Measurements from ENCODE around the gene TSHZ2.
A peak's percentile ranks its signal among the peaks of the same experiment; 100 is the strongest.

Gene TSHZ2

DNA sequence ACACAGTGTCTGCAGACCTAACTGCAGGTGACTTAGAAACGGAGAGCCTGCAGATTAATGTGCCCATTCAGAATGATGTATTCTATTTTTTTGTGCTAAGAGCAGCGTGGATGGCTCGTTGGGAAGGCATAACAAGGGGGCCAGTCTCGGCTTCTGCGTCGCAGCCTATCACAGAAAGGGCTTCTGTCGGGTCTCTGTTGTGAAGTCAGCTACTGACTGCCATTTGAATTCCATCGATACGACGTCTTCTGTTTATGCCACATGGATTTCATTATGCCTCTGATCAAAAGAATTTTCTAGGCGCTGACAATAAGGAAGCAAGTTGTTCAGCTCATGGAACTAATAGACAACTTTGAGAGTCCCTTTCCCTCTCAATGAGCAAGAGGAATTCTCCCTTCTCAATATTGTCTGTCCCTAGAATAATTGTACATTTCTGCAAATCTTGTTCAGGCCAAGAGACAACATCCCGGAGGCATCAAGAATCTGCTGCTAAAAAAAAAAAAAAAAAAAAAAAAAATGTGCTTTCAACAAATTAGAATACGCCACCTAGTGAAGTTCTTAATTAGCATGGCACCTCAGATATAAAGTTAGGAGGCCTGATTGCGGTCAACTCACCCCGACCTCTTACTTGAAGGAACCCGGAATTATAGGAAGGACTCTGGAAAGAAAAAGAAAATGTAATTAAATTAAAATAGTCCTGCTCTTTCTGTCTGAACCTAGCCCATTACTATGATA lies 223.9 kb downstream of the TSHZ2 start:
- DNase-seq (ENCODE audit: low read depth, low spot score): peak; percentile 9

DNA sequence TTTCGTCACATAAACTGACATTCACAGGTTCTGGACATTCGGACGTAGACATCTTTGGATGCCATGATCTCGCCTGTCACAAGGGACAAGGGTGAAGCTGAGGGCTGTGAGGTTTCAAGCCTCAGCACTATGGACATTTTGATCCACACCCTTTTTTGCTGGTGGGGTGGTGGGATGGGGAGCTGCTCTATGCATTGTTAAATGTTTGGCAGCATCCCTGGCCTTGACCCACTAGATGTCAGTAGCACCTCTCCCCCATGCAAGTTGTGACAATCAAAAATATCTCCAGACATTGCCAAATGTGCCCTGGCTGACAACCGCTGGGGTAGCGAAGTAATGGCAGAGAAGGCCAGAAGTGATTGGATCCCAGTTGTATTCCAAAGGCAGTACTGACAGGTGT lies 229.4 kb downstream of the TSHZ2 start:
- DNase-seq (ENCODE audit: low read depth, low spot score): no peak

DNA sequence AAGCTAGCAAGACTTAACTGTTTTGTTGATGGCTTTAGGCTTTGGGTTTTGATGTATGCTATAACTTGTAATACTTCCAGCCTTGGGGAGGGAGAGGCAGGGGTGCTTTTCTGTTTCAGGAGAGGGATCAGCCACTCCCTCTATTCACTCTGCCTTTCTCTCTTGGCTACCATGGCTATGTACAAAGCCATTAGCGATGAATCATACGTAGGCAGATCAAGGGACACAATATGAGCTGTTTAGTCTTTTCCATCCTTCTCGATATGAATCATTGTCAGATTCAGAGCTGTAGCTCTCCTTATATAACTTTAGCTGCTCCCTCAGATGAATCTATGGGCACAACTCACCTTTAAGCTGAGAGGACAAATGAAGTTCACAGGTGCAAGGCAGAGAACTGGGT lies 230.6 kb downstream of the TSHZ2 start:
- peak; percentile 20 for DNase-seq (ENCODE audit: low read depth, low spot score)

DNA sequence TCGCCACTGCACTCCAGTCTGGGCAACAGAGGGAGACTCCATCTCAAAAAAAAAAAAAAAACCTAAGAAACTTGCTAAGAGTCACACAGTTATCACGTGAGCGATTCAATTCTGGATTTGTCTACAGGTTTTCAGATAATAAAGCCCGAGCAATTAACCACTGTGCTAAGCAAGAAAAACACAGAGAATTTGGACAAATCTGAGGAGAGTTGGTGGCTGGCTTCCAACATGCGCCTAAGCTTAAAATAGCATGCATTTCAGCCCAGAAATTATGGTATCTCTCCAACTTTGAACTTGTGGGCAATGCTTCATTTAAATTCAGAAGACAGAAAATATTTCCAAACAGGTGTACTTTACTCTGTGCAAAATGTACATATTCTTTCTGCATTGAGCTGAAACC lies 232.9 kb downstream of the TSHZ2 start:
- DNase-seq (ENCODE audit: low read depth, low spot score): peak; percentile 32

GRCh38 chr20:53208110-53208832 lies 236.1 kb downstream of the TSHZ2 start:
- DNase-seq (ENCODE audit: low read depth, low spot score): no peak

DNA sequence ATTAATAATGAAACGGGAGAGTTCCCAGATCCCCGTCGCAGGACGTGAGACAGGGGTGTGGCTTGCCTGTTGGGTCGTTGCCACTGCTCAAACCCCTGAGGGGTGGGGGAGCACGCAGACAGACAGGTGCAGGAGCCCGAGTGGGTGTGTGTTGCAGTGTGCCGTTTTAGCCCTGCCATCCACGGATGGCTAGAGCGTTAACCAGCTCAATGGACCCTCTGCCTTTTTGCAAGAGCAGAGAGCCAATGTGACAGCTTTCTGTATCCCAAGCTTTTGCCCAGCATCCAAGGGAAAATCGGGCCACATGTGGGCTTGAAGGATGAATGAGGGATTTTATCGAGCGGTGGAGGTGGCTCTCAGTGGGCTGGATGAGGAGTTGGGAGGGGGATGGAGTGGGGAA lies 237.9 kb downstream of the TSHZ2 start:
- DNase-seq (ENCODE audit: low read depth, low spot score): no peak

GRCh38 chr20:53210931-53211330 lies 238.8 kb downstream of the TSHZ2 start:
- no peak for DNase-seq (ENCODE audit: low read depth, low spot score)

- DNase-seq (ENCODE audit: low read depth, low spot score): no peak
These were observed 239.9 kb downstream of the TSHZ2 start for GRCh38 chr20:53212018-53212417.

GRCh38 chr20:53214392-53214791 lies 242.2 kb downstream of the TSHZ2 start:
- DNase-seq (ENCODE audit: low read depth, low spot score): no peak

DNA sequence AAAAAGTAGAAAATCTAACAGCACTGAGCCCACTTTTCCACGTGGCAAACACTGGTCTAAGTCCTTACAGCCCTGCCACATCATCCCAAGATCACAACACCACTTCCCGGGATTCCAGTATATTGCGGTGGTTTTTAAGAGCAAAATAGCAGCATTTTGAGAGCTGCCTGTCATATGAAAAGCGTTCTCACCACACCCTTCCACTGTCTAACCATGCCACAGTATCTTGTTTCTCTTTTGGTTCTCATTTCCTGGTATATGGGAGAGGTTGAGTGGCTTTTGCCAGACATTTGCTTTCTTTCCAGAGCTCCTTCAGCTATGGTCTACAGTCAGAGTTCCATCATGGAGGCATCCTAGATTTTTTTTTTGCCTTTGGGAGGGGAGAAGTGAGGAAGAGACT lies 243.0 kb downstream of the TSHZ2 start:
- no peak for DNase-seq (ENCODE audit: low read depth, low spot score)

DNA sequence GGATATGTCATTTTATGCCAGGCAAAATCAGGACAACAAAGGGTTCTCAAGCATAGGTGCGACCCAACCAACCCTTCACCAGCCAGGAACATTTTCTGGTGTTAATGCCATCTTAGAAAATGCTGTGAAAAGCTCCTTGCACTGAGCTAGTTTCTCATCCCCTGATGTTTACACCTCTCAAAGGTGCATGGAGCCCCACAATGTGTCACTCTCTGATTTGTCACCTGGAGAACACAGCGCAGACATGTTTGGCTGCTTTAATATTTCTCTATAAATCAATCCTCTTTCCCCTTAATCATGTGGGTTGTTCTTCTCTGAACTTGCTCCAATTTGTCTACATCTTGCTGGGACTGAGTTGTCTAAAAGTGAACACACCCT lies 244.3 kb downstream of the TSHZ2 start:
- DNase-seq (ENCODE audit: low read depth, low spot score): no peak

DNA sequence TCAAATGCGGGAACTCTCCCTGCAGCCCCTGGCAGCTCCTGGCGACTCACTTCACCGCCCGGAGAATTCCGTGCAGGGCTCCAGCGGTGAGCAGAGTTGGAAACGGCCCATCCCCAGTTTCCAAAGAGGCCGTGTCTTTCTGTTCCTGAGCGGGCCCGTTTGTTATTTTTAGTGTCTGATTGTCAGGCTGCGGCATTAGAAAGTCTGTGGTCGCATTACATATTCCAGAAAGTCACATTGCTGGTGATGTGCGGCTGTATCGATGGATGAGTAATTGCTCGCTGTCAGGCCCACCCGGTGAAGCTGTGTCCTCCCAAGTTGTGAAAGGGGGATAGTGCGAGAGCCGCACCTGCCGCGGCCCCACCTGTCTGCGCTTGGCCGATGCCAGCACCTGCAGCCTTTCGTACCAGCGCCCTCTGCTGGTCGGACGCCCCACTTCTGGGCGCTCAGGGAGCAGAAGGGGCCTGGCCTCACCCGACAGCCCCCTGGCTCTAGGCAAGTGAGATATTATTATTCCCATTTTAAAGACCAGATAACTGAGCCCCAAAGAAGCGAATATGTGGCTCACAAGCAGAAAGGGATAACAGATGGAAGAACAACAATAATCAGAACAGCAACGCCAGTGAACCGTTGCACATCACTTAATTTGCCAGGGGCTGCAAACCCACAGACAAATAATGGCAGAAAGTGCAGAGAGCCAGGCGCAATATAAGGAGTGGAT lies 244.9 kb downstream of the TSHZ2 start:
- peak; percentile 78 for DNase-seq (ENCODE audit: low read depth, low spot score)

- no peak for DNase-seq (ENCODE audit: low read depth, low spot score)
These were observed 248.5 kb downstream of the TSHZ2 start for GRCh38 chr20:53220482-53221307.

- no peak for DNase-seq (ENCODE audit: low read depth, low spot score)
These were observed 249.6 kb downstream of the TSHZ2 start for GRCh38 chr20:53221731-53222130.

DNA sequence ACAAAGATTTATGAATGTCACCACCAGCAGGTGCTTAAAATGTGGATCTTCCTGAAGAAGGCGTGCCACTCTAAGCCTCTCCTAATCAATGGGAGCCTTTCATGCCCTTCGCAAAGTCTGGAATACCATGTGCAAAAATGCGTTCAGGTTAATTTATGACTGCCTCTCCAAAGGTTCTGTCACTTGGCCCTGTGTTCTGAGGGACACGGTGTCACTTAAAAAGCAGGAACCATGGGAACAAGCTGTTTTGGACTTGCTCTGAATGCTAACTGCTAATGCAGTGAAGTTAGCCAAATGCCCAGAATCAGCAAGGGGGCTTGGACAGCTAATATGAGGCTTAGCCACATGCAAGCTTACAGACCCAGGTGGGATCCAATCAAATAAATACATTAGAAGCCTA lies 250.3 kb downstream of the TSHZ2 start:
- DNase-seq (ENCODE audit: low read depth, low spot score): no peak

- DNase-seq (ENCODE audit: low read depth, low spot score): no peak
These were observed 250.8 kb downstream of the TSHZ2 start for GRCh38 chr20:53222932-53223331.

DNA sequence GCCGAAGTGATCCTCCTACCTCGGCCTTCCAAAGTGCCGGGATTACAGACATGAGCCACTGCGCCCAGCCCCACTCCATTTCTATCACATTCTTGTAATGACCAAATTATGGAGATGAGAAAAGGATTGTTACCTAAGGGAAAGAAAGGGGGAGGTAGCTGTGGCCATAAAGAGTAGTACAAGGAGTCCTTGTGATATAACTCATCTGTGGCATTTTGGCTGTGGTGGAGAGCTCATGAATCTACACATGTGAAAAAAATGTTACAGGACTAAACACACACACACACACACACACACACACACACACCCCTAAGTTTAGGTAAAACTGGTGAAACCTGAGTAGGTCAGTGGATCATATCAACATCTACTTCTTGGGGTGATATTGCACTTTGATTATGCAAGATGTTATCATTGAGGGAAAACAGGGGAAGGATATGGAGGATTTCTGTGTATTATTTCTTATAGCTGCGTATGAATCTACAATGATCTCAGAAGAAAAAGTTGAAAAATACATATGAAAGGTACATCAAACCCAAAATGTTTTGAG lies 251.5 kb downstream of the TSHZ2 start:
- DNase-seq (ENCODE audit: low read depth, low spot score): no peak

DNA sequence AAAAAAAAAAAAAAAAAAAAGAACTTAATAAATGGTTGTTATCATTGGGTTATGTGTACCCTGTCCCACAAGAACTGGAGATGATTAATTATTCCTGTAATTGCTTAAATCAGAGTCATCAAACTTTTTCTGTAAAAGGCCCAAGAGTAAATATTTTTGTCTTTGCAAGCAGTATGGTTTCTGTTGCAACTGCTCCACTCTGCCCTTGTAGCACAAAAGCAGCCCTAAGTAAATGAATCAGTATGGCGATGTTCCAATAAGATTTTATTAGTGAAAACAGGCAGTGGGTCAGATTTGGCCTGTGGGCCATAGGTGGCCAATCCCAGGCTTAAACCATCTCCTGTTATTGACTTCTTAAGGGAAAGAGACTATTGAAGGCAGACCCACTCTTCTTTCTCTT lies 252.7 kb downstream of the TSHZ2 start:
- no peak for DNase-seq (ENCODE audit: low read depth, low spot score)

GRCh38 chr20:53226826-53227225 lies 254.7 kb downstream of the TSHZ2 start:
- no peak for DNase-seq (ENCODE audit: low read depth, low spot score)

- no peak for DNase-seq (ENCODE audit: low read depth, low spot score)
These were observed 255.4 kb downstream of the TSHZ2 start for GRCh38 chr20:53227523-53227922.

DNA sequence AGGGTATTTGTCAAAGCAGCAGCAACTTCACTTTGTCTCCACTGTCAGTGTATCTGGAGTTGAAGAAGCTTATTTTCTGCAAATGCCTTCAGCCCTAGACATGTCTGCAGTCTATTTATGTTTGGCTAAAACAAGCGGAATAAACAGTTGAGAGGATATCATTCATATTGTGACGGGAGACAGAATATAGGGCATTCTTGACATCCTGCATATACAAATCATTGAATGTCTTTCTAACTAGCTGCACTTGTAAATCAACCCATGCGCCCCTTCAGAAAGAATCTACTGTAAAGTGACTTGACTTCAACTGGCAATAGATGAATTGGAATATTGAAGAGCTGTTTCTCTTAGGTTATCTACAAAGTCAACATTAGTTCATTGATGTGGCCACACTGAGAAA lies 258.9 kb downstream of the TSHZ2 start:
- DNase-seq (ENCODE audit: low read depth, low spot score): no peak

GRCh38 chr20:53237461-53237860 lies 265.3 kb downstream of the TSHZ2 start:
- DNase-seq (ENCODE audit: low read depth, low spot score): no peak

Data from astrocyte of the hippocampus (primary cell).